ENCODE data around the gene GTPBP6. TPM values are rescaled to one million over a fixed set of nuclear protein-coding genes. Genes with fewer than 3 reads are reported as not detected.
"Not testable (repeated sequence)": the region's sequence is repeated elsewhere in the genome, so short reads cannot be mapped to it uniquely, and the experiment has no call there.

Gene GTPBP6
- total RNA-seq, 1 donor from 2014 or later: 33.2 TPM

GRCh38 chrX:267771-268261 is 50.8 kb downstream of the GTPBP6 start:
- DNase-seq (ENCODE audit: low read depth in 2 of 2): no peak

- DNase-seq (ENCODE audit: low read depth in 2 of 2): no peak
These were observed 53.1 kb downstream of the GTPBP6 start for GRCh38 chrX:265502-265901.

DNA sequence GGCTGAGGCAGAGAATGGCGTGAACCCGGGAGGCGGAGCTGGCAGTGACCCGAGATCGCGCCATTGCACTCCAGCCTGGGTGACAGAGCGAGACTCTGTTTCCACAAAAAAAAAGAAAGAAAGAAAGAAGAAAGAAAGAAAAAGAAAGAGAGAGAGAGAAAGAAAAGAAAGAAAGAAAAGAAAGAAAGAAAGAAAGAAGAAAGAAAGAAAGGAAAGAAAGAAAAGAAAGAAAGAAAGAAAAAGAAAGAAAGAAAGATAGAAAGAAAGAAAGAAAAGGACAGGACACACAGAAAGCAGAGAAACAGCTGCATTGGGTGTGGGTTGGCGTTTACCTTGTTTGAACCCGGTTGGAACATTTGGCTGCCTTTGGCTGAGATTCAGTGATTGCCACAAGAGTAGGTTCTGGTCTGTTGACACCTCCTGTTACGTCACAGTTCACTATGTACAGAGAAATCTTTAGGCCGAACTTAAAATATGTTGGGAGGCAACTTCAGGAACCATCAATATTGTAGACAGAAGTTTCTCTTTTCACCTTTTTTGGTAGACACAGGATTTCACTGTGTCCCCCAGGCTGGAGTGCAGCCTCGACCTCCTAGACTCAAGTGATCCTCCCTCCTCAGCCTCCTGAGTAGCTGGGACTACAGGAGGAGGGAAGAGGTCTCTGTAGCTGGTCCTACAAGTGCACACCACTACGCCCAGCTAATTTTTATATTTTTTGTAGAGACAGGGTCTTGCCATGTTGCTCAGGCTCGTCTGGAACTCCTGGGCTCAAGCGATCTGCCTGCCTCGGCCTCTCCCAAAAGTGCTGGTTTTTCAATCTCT is 53.8 kb downstream of the GTPBP6 start:
- DNase-seq (ENCODE audit: low read depth in 2 of 2): no peak

- not testable (repeated sequence) for DNase-seq (ENCODE audit: low read depth in 2 of 2)
These were observed 54.6 kb downstream of the GTPBP6 start for GRCh38 chrX:264006-264405.

DNA sequence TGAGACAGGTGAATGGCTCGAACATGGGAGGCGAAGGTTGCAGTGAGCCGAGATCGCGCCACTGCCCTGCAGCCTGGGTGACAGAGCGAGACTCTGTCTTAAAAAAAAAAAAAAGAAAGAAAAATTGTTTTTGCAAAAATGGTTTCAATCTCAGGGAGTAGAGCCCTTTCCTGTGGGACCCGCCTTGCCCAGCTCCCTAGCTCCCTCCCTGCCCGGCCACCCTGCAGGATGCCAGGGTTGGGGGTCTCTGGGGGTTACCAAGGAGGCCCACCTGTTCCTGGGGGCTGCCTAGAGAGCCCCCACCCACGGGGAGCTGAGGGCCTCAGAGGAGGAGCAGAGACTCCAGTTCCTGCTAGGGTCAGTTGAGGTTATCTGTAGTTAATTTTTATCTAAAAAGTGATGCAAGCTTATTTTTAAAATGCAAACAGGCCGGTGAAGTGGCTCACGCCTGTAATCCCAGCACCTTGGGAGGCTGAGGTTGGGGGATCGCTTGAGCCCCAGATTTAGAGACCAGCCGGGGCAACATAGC is 56.2 kb downstream of the GTPBP6 start:
- DNase-seq (ENCODE audit: low read depth in 2 of 2): no peak

GRCh38 chrX:261919-262352 is 56.7 kb downstream of the GTPBP6 start:
- no peak for DNase-seq (ENCODE audit: low read depth in 2 of 2)

- DNase-seq (ENCODE audit: low read depth in 2 of 2): no peak
These were observed 57.3 kb downstream of the GTPBP6 start for GRCh38 chrX:261167-261918.

DNA sequence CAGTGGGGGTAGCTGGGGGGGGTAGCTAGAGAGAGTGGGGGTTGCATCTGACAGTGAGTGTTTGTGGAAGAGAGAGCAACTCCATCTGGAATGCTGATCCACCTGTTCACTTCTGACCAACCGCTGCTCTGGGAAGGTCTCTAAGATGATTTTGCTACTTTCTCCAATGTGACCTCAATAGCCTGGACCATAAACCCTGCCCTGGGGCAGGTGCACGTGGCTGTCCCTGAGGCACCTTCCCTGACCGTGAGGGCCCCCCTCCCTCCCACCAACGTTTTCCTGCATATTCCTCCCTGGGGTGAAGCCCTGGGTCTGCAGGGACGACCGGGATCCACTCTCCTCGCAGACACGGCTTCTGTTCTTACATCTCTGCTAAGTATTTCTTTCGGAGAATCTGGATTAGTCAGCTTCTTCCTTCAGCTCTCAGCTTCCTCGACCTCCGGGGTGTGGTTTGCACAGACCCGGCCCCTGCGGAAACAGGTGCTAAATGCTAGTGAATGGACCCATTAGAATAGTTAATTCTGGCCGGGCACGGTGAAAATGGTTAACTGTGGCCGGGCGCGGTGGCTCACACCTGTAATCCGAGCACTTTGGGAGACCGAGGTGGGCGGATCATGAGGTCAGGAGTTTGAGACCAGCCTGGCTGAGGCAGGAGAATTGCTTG is 58.8 kb downstream of the GTPBP6 start:
- DNase-seq (ENCODE audit: low read depth in 2 of 2): no peak

- no peak for DNase-seq (ENCODE audit: low read depth in 2 of 2)
These were observed 60.1 kb downstream of the GTPBP6 start for GRCh38 chrX:258291-259040.

DNA sequence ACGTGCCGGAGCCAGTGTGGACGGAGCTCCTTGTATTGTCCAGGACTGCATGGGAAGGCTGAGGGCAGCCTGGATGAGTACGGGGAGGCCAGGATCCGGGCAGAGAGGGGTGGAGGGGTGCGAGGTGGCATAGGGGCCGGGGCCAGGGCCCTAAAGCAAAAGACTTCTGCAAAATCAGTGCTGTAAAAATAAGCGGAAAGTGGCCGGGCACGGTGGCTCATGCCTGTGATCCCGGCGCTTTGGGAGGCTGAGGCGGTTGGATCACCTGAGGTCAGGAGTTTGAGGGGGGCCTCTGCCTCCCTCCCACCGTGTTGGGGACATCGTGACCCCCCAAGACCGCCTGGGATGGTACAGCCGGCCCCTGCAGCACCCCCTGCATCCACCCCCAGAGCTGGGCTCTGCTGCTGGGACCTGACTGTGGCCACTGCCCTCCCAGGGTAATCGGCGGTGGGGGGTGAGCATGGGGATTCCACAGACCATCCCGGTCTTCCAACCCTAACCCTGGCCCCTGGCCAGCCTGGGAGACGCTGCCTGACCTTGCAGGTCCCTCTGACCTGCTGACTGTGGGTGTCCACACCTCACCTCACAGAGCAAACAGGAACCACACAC is 60.8 kb downstream of the GTPBP6 start:
- no peak for DNase-seq (ENCODE audit: low read depth in 2 of 2)

- not testable (repeated sequence) for DNase-seq (ENCODE audit: low read depth in 2 of 2)
These were observed 61.5 kb downstream of the GTPBP6 start for GRCh38 chrX:257054-257453.

DNA sequence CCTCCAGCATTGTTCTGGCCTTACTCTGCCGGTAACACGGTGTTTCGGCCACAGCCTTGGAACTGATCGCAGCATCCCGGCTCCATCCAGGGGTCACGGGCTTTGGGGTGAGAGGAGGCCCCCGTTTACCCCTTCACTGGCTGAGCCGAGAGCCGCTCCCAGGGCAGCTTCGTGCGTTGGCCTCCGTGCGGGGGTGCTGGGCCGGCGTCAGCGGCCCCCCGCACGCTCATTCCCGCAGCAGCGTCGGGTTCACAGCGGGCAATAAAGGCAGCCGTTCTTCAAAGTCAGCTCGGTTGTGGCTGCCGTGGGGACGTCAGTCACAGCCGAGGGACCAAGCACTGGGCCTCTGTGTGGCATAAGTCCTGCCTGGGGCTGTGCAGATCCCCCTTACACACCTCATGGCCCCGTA is 62.7 kb downstream of the GTPBP6 start:
- DNase-seq (ENCODE audit: low read depth in 2 of 2): no peak

Other genes with a start within 250 kb of the GTPBP6 start
- 6.4 and 8.5 TPM in 2 replicates for gene PLCXD1, start 37.4 kb downstream of the GTPBP6 start, total RNA-seq
- gene PPP2R3B, start 68.1 kb upstream of the GTPBP6 start, total RNA-seq: 13.4 and 17.4 TPM in 2 replicates